ENCODE results near the gene FBXW7.

Gene FBXW7

DNA sequence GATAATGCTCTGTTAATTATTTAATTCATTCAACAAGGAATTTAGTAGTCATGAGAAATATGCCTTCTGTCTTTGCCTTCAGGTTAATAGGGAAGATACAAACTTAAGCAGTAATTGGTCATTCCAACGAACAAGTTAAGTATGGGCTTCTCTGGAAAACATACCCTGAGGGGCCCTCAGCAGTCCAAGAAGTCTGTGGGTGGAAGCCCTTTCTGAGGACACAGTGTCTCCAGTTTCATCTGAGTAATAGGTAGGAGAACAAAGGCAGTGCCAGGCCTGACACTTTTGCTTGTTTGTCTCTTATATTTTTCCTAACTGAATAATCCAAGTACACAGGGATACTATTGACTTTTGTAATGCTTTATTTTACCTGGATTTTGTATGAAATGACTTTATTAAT, 262.5 kb downstream of the FBXW7 start:
- DNase-seq: no peak
